Measurements from ENCODE around the gene EPG5. TPM values are rescaled to one million over a fixed set of nuclear protein-coding genes. Genes with fewer than 3 reads are reported as not detected.
A peak's percentile ranks its signal among the peaks of the same experiment; 100 is the strongest.

Gene EPG5
- total and polyA plus RNA-seq, 4 donors, result 14.1 to 28.9 (median 22.4) TPM

- Histone ChIP-seq H3K4me3 (ENCODE audit: low read depth, low read length) (no peak overlapping the region), H3K4me1 (ENCODE audit: control insufficient read depth, insufficient read depth, low read length) (no peaks in the 10 kb centered on the region), H3K27me3 (ENCODE audit: control insufficient read depth, insufficient read depth, low read length) (no peaks in the 10 kb centered on the region), H3K9me3 (ENCODE audit: control insufficient read depth, insufficient read depth, low read length) (no peaks in the 10 kb centered on the region), H3K36me3 (ENCODE audit: control insufficient read depth, insufficient read depth, low read length) (peaks cover 25% of the 10 kb centered on the region), H3K27ac (ENCODE audit: low read depth, low read length) (no peak overlapping the region)
- no CpG with 5 or more reads among the region's 3 CpGs for WGBS (ENCODE audit: insufficient coverage)
- DNase-seq (ENCODE audit: low read depth in 4 of 6, low spot score in 6 of 6), result no peak
Observed at GRCh38 chr18:45935591-45936335, 31.4 kb downstream of the EPG5 start.

- Histone ChIP-seq H3K4me1 (ENCODE audit: control insufficient read depth, insufficient read depth, low read length) (no peaks in the 10 kb centered on the region), H3K36me3 (ENCODE audit: control insufficient read depth, insufficient read depth, low read length) (peaks cover 9% of the 10 kb centered on the region), H3K27ac (ENCODE audit: low read depth, low read length) (no peak overlapping the region), H3K9me3 (ENCODE audit: control insufficient read depth, insufficient read depth, low read length) (no peaks in the 10 kb centered on the region), H3K27me3 (ENCODE audit: control insufficient read depth, insufficient read depth, low read length) (no peaks in the 10 kb centered on the region), H3K4me3 (ENCODE audit: low read depth, low read length) (no peak overlapping the region)
- WGBS (ENCODE audit: insufficient coverage), result 93% methylated on average over 3 of the region's 3 CpGs
- DNase-seq (ENCODE audit: low read depth in 4 of 6, low spot score in 6 of 6), result no peak
Observed at GRCh38 chr18:45932708-45933107, 34.4 kb downstream of the EPG5 start.

GRCh38 chr18:45930963-45931362, 36.2 kb downstream of the EPG5 start:
- no peak for DNase-seq (ENCODE audit: low read depth in 4 of 6, low spot score in 6 of 6)
- peaks cover 10% of the 10 kb centered on the region for H3K36me3 ChIP-seq (ENCODE audit: control insufficient read depth, insufficient read depth, low read length)
- no peak overlapping the region for H3K4me3 ChIP-seq (ENCODE audit: low read depth, low read length)
- H3K27ac ChIP-seq (ENCODE audit: low read depth, low read length), result no peak overlapping the region
- WGBS (ENCODE audit: insufficient coverage), result no CpG with 5 or more reads among the region's 2 CpGs
- H3K4me1 ChIP-seq (ENCODE audit: control insufficient read depth, insufficient read depth, low read length), result no peaks in the 10 kb centered on the region
- no peaks in the 10 kb centered on the region for H3K27me3 ChIP-seq (ENCODE audit: control insufficient read depth, insufficient read depth, low read length)
- no peaks in the 10 kb centered on the region for H3K9me3 ChIP-seq (ENCODE audit: control insufficient read depth, insufficient read depth, low read length)

GRCh38 chr18:45926691-45927090, 40.4 kb downstream of the EPG5 start:
- Histone ChIP-seq H3K9me3 (ENCODE audit: control insufficient read depth, insufficient read depth, low read length) (no peaks in the 10 kb centered on the region), H3K4me3 (ENCODE audit: low read depth, low read length) (no peak overlapping the region), H3K36me3 (ENCODE audit: control insufficient read depth, insufficient read depth, low read length) (peaks cover 23% of the 10 kb centered on the region), H3K4me1 (ENCODE audit: control insufficient read depth, insufficient read depth, low read length) (no peaks in the 10 kb centered on the region), H3K27ac (ENCODE audit: low read depth, low read length) (no peak overlapping the region), H3K27me3 (ENCODE audit: control insufficient read depth, insufficient read depth, low read length) (no peaks in the 10 kb centered on the region)
- DNase-seq (ENCODE audit: low read depth in 4 of 6, low spot score in 6 of 6), result no peak
- WGBS (ENCODE audit: insufficient coverage), result 100% methylated on average over 3 of the region's 3 CpGs

- no peaks in the 10 kb centered on the region for H3K27me3 ChIP-seq (ENCODE audit: control insufficient read depth, insufficient read depth, low read length)
- H3K36me3 ChIP-seq (ENCODE audit: control insufficient read depth, insufficient read depth, low read length), result peaks cover 23% of the 10 kb centered on the region
- H3K9me3 ChIP-seq (ENCODE audit: control insufficient read depth, insufficient read depth, low read length), result no peaks in the 10 kb centered on the region
- no peaks in the 10 kb centered on the region for H3K4me1 ChIP-seq (ENCODE audit: control insufficient read depth, insufficient read depth, low read length)
- WGBS (ENCODE audit: insufficient coverage), result no CpG with 5 or more reads among the region's 3 CpGs
- no peak overlapping the region for H3K27ac ChIP-seq (ENCODE audit: low read depth, low read length)
- no peak for DNase-seq (ENCODE audit: low read depth in 4 of 6, low spot score in 6 of 6)
- no peak overlapping the region for H3K4me3 ChIP-seq (ENCODE audit: low read depth, low read length)
Observed at GRCh38 chr18:45926085-45926484, 41.0 kb downstream of the EPG5 start.

- no peaks in the 10 kb centered on the region for H3K4me1 ChIP-seq (ENCODE audit: control insufficient read depth, insufficient read depth, low read length)
- no peak overlapping the region for H3K27ac ChIP-seq (ENCODE audit: low read depth, low read length)
- 100% methylated on average over 1 of the region's 1 CpG for WGBS (ENCODE audit: insufficient coverage)
- no peaks in the 10 kb centered on the region for H3K27me3 ChIP-seq (ENCODE audit: control insufficient read depth, insufficient read depth, low read length)
- peaks cover 27% of the 10 kb centered on the region for H3K36me3 ChIP-seq (ENCODE audit: control insufficient read depth, insufficient read depth, low read length)
- no peak for DNase-seq (ENCODE audit: low read depth in 4 of 6, low spot score in 6 of 6)
- no peaks in the 10 kb centered on the region for H3K9me3 ChIP-seq (ENCODE audit: control insufficient read depth, insufficient read depth, low read length)
- H3K4me3 ChIP-seq (ENCODE audit: low read depth, low read length), result no peak overlapping the region
Observed at GRCh38 chr18:45923138-45923537, 44.0 kb downstream of the EPG5 start.

GRCh38 chr18:45920367-45920766, 46.8 kb downstream of the EPG5 start:
- no peaks in the 10 kb centered on the region for H3K27me3 ChIP-seq (ENCODE audit: control insufficient read depth, insufficient read depth, low read length)
- H3K36me3 ChIP-seq (ENCODE audit: control insufficient read depth, insufficient read depth, low read length), result peaks cover 25% of the 10 kb centered on the region
- peak in 4 of 6 donors; percentile 2 to 56 (median 28) for DNase-seq (ENCODE audit: low read depth in 4 of 6, low spot score in 6 of 6)

GRCh38 chr18:45916302-45916701, 50.8 kb downstream of the EPG5 start:
- H3K36me3 ChIP-seq (ENCODE audit: control insufficient read depth, insufficient read depth, low read length), result peaks cover 32% of the 10 kb centered on the region
- WGBS (ENCODE audit: insufficient coverage), result 92% methylated on average over 4 of the region's 8 CpGs
- no peak overlapping the region for H3K27ac ChIP-seq (ENCODE audit: low read depth, low read length)
- DNase-seq (ENCODE audit: low read depth in 4 of 6, low spot score in 6 of 6), result no peak
- no peak overlapping the region for H3K4me3 ChIP-seq (ENCODE audit: low read depth, low read length)
- no peaks in the 10 kb centered on the region for H3K27me3 ChIP-seq (ENCODE audit: control insufficient read depth, insufficient read depth, low read length)
- no peaks in the 10 kb centered on the region for H3K9me3 ChIP-seq (ENCODE audit: control insufficient read depth, insufficient read depth, low read length)
- H3K4me1 ChIP-seq (ENCODE audit: control insufficient read depth, insufficient read depth, low read length), result no peaks in the 10 kb centered on the region

More at GRCh38 chr18:45920367-45920766, 46.8 kb downstream of the EPG5 start:
- Histone ChIP-seq H3K27ac (ENCODE audit: low read depth, low read length) (no peak overlapping the region), H3K4me3 (ENCODE audit: low read depth, low read length) (no peak overlapping the region), H3K9me3 (ENCODE audit: control insufficient read depth, insufficient read depth, low read length) (no peaks in the 10 kb centered on the region), H3K4me1 (ENCODE audit: control insufficient read depth, insufficient read depth, low read length) (no peaks in the 10 kb centered on the region)
- WGBS (ENCODE audit: insufficient coverage), result 47% methylated on average over 3 of the region's 4 CpGs

- H3K36me3 ChIP-seq (ENCODE audit: control insufficient read depth, insufficient read depth, low read length), result peaks cover 40% of the 10 kb centered on the region
- no peak for DNase-seq (ENCODE audit: low read depth in 4 of 6, low spot score in 6 of 6)
- no peaks in the 10 kb centered on the region for H3K9me3 ChIP-seq (ENCODE audit: control insufficient read depth, insufficient read depth, low read length)
- no peaks in the 10 kb centered on the region for H3K4me1 ChIP-seq (ENCODE audit: control insufficient read depth, insufficient read depth, low read length)
- H3K27me3 ChIP-seq (ENCODE audit: control insufficient read depth, insufficient read depth, low read length), result no peaks in the 10 kb centered on the region
- no peak overlapping the region for H3K4me3 ChIP-seq (ENCODE audit: low read depth, low read length)
- 87% methylated on average over 3 of the region's 4 CpGs for WGBS (ENCODE audit: insufficient coverage)
- no peak overlapping the region for H3K27ac ChIP-seq (ENCODE audit: low read depth, low read length)
Observed at GRCh38 chr18:45913276-45913675, 53.9 kb downstream of the EPG5 start.

- Histone ChIP-seq H3K27ac (ENCODE audit: low read depth, low read length) (no peak overlapping the region), H3K4me1 (ENCODE audit: control insufficient read depth, insufficient read depth, low read length) (no peaks in the 10 kb centered on the region), H3K27me3 (ENCODE audit: control insufficient read depth, insufficient read depth, low read length) (no peaks in the 10 kb centered on the region), H3K9me3 (ENCODE audit: control insufficient read depth, insufficient read depth, low read length) (no peaks in the 10 kb centered on the region), H3K36me3 (ENCODE audit: control insufficient read depth, insufficient read depth, low read length) (peaks cover 43% of the 10 kb centered on the region), H3K4me3 (ENCODE audit: low read depth, low read length) (no peak overlapping the region)
- DNase-seq (ENCODE audit: low read depth in 4 of 6, low spot score in 6 of 6), result peak in 5 of 6 donors; percentile 13 to 75 (median 19)
- WGBS (ENCODE audit: insufficient coverage), result 18% methylated on average over 3 of the region's 4 CpGs
Observed at GRCh38 chr18:45910405-45911023, 56.6 kb downstream of the EPG5 start.
